ENCODE results near the gene FST.

DNA sequence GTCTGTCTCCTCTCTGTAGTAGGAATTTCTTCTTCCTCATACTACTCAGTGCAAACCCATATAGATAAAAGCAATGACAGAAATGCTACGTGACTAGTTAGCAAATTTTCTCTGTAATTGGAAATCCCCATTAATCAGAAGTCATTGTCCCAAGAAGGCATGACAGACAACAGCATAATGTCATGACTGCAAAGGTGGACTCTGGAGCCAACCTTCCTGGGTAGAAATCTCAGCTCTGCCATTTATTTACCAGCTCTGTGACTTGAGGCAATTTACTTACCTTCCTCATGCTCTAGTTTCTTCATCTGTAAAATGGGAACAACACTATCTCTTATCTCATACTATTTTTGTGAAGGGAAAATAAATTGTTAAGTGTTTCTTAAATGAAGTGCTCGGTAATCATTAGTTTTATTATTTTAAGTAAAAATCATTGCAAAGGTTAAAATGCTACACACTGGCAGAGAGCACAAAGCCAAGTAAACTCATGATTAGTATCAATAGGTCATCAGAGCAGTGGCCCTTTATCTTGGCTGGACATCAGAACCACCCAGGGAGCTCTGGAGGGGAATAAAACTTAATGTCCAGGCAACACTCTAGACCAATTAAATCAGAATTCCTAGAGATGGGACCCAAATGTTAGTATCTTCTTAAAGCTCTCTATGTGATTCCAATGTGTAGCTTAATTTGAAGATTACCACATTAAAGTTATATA, 43.8 kb upstream of the FST start:
- TF ChIP-seq, protein P1, sequence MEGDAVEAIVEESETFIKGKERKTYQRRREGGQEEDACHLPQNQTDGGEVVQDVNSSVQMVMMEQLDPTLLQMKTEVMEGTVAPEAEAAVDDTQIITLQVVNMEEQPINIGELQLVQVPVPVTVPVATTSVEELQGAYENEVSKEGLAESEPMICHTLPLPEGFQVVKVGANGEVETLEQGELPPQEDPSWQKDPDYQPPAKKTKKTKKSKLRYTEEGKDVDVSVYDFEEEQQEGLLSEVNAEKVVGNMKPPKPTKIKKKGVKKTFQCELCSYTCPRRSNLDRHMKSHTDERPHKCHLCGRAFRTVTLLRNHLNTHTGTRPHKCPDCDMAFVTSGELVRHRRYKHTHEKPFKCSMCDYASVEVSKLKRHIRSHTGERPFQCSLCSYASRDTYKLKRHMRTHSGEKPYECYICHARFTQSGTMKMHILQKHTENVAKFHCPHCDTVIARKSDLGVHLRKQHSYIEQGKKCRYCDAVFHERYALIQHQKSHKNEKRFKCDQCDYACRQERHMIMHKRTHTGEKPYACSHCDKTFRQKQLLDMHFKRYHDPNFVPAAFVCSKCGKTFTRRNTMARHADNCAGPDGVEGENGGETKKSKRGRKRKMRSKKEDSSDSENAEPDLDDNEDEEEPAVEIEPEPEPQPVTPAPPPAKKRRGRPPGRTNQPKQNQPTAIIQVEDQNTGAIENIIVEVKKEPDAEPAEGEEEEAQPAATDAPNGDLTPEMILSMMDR (conservative IDR thresholded peaks at IDR 0.05; ENCODE audit: low read length): no peak
- no peak for TF ChIP-seq EZH2phosphoT487 (IDR thresholded peaks at IDR 0.05; ENCODE audit: borderline replicate concordance)
